OCI-M2 (cell line): ENCODE data around the gene ANKRD34A.
A peak's percentile ranks its signal among the peaks of the same experiment; 100 is the strongest.

Experiments
- DNase-seq: peaks from one replicate; lab custom pipeline; 2025; ENCODE audit not compliant: unreplicated experiment; lab: John Stamatoyannopoulos, UW

The ANKRD34A gene

GRCh38 chr1:145991735-145992412, 27.5 kb upstream of the ANKRD34A start:
- no peak for DNase-seq

- DNase-seq = no peak
These were observed 26.0 kb upstream of the ANKRD34A start for GRCh38 chr1:145990249-145990855.

GRCh38 chr1:145988773-145989172, 24.4 kb upstream of the ANKRD34A start:
- DNase-seq = no peak

GRCh38 chr1:145987926-145988325, 23.6 kb upstream of the ANKRD34A start:
- no peak for DNase-seq

- DNase-seq = no peak
These were observed 22.2 kb upstream of the ANKRD34A start for GRCh38 chr1:145986551-145986950.

GRCh38 chr1:145985502-145986439, 21.4 kb upstream of the ANKRD34A start:
- DNase-seq = no peak

- no peak for DNase-seq
These were observed 20.7 kb upstream of the ANKRD34A start for GRCh38 chr1:145985129-145985501.

- DNase-seq = no peak
These were observed 19.8 kb upstream of the ANKRD34A start for GRCh38 chr1:145983960-145984830.

- no peak for DNase-seq
These were observed 18.9 kb upstream of the ANKRD34A start for GRCh38 chr1:145983206-145983675.

GRCh38 chr1:145982010-145982723, 17.8 kb upstream of the ANKRD34A start:
- DNase-seq = no peak

GRCh38 chr1:145980457-145980994, 16.2 kb upstream of the ANKRD34A start:
- DNase-seq = no peak

- DNase-seq = no peak
These were observed 15.5 kb upstream of the ANKRD34A start for GRCh38 chr1:145979746-145980456.

GRCh38 chr1:145978854-145979745, 14.7 kb upstream of the ANKRD34A start:
- DNase-seq = peak; percentile 83

- DNase-seq = no peak
These were observed 14.1 kb upstream of the ANKRD34A start for GRCh38 chr1:145978471-145978853.

- DNase-seq = no peak
These were observed 13.4 kb upstream of the ANKRD34A start for GRCh38 chr1:145977486-145978470.

GRCh38 chr1:145977016-145977415, 12.6 kb upstream of the ANKRD34A start:
- no peak for DNase-seq

- no peak for DNase-seq
These were observed 10.8 kb upstream of the ANKRD34A start for GRCh38 chr1:145975216-145975615.
